Calu3 (cell line): ENCODE data around the gene BBX. TPM values are rescaled to one million over a fixed set of nuclear protein-coding genes. Genes with fewer than 3 reads are reported as not detected.

Experiments used
- BruUV-seq: library from RNA; stranded (reverse); fragments of 400-500 nt; replicated peaks from 2 replicates; lab custom pipeline; 2021; lab: Mats Ljungman, UMichigan
- CTCF ChIA-PET: fragments of 300-600 bp; sonication (Branson Sonifier 250); formaldehyde crosslinking; loops from one replicate; lab custom pipeline; 2022; ENCODE audit warnings: antibody characterized with exemption; lab: Charles Lee
- DNase-seq: peaks from one replicate; pipeline ENCODE4 v3.0.0; 2022
- H3K27ac Mint-ChIP-seq: one replicate; pipeline ENCODE4 v1.8.0; 2022; ENCODE audit warnings: mixed read lengths; ENCODE audit not compliant: unreplicated experiment
- H3K27me3 Mint-ChIP-seq: one replicate; pipeline ENCODE4 v1.8.0; 2022; ENCODE audit warnings: mixed read lengths; ENCODE audit not compliant: unreplicated experiment
- H3K36me3 Mint-ChIP-seq: one replicate; pipeline ENCODE4 v1.8.0; 2022; ENCODE audit warnings: mild to moderate bottlenecking, moderate library complexity, mixed read lengths; ENCODE audit not compliant: insufficient read depth, unreplicated experiment
- H3K4me1 Mint-ChIP-seq: one replicate; pipeline ENCODE4 v1.8.0; 2022; ENCODE audit warnings: mild to moderate bottlenecking, low read depth, mixed read lengths; ENCODE audit not compliant: unreplicated experiment
- H3K4me3 Mint-ChIP-seq: one replicate; pipeline ENCODE4 v1.8.0; 2022; ENCODE audit warnings: mild to moderate bottlenecking, low read depth, moderate library complexity, mixed read lengths; ENCODE audit not compliant: unreplicated experiment
- H3K9me3 Mint-ChIP-seq: one replicate; pipeline ENCODE4 v1.8.0; 2022; ENCODE audit warnings: low read depth, mixed read lengths; ENCODE audit not compliant: unreplicated experiment
- intact Hi-C: fragments of 100-400 bp; cut with micrococcal nuclease; formaldehyde crosslinking; loops from one replicate; pipeline ENCODE4 v1.10.0; 2022; ENCODE audit not compliant: unreplicated experiment
- total RNA-seq: library from RNA; stranded (reverse); gene quantifications from 2 replicates; pipeline ENCODE4 v1.2.3, GENCODE V29; 2022
- TF ChIP-seq, protein P1 (sequence below): fragments of 200-600 bp; IDR thresholded peaks from one replicate; pipeline ENCODE4 v1.8.0; 2022; ENCODE audit warnings: antibody characterized with exemption; ENCODE audit not compliant: unreplicated experiment

BBX gene
- total RNA-seq, 1 experiment from 2014 or later: 66.9 TPM

DNA sequence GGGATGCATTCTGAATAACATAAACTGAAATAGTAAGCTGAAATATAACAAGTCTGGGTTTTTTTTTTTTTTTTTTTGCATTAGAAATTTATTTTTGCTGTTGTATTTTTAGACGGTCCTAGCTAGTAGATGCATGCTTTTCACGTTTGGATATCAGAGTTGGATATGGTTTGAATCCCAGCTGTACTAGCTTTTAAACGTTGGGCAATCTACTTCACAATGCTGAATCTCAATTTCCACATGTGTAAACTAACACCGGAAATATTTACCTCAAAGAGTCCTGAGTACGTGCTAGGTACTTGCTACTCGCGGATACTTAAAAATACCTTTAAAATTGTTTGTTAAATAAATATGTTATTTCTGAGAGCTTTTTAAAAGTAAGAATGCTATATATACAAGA lies 139.8 kb downstream of the BBX start:
- Mint-ChIP-seq H3K27me3 (no peaks in the 10 kb centered on the region), H3K4me3 (no peak overlapping the region), H3K9me3 (no peaks in the 10 kb centered on the region), H3K4me1 (no peaks in the 10 kb centered on the region), H3K27ac (no peak overlapping the region), H3K36me3 (peaks cover 7% of the 10 kb centered on the region)
- TF ChIP-seq, protein P1, sequence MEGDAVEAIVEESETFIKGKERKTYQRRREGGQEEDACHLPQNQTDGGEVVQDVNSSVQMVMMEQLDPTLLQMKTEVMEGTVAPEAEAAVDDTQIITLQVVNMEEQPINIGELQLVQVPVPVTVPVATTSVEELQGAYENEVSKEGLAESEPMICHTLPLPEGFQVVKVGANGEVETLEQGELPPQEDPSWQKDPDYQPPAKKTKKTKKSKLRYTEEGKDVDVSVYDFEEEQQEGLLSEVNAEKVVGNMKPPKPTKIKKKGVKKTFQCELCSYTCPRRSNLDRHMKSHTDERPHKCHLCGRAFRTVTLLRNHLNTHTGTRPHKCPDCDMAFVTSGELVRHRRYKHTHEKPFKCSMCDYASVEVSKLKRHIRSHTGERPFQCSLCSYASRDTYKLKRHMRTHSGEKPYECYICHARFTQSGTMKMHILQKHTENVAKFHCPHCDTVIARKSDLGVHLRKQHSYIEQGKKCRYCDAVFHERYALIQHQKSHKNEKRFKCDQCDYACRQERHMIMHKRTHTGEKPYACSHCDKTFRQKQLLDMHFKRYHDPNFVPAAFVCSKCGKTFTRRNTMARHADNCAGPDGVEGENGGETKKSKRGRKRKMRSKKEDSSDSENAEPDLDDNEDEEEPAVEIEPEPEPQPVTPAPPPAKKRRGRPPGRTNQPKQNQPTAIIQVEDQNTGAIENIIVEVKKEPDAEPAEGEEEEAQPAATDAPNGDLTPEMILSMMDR: no peak
- no peak for DNase-seq
- no TSS peak for BruUV-seq
- intact Hi-C loops: no loop called here
- CTCF ChIA-PET: no interaction called here

DNA sequence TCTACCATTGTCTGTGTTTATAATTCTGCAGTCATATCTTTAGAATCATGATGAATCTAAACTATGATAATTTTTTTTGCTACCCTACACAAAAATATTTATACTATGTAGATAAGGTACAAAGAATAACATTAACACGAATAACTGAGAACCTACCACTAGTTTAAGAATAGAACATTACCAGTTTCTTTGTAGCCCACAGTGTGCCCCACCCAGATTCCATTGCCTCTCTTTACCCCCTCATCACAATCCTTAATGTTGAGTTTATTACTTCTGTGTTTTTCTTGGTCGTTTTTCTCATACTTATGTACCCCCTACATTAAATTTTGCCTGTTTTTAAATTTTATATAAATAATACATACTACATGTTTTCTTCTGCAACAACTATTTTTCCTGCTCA lies 140.5 kb downstream of the BBX start:
- BruUV-seq: no TSS peak
- CTCF ChIA-PET: no interaction called here
- Mint-ChIP-seq H3K36me3 (peaks cover 7% of the 10 kb centered on the region), H3K27ac (no peak overlapping the region), H3K4me1 (no peaks in the 10 kb centered on the region), H3K9me3 (no peaks in the 10 kb centered on the region), H3K4me3 (no peak overlapping the region), H3K27me3 (no peaks in the 10 kb centered on the region)
- intact Hi-C loops: no loop called here
- TF ChIP-seq, protein P1: no peak
- DNase-seq: no peak

DNA sequence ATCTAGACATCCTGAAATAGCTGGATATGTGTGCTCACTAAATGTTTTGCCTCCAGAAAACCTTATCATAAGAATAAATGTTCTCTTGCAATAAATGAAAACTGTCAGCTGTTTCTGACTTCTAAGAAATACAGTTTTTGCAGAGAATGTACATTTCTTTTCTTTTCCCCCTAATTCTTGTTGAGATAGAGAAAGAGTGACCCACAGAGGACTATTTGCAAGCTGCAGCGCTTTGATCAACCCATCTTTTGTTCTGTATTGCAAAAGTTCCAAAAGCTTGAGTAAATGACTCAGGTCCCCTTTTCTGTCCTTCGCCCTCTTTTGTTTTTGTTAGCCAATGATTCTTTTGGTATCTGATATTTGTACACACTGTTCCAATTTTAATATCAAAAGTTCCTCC lies 141.9 kb downstream of the BBX start:
- TF ChIP-seq, protein P1: no peak
- peaks cover 7% of the 10 kb centered on the region for H3K36me3 Mint-ChIP-seq
- H3K4me1 Mint-ChIP-seq: no peaks in the 10 kb centered on the region
- CTCF ChIA-PET: no interaction called here
- no peak overlapping the region for H3K4me3 Mint-ChIP-seq
- no peaks in the 10 kb centered on the region for H3K27me3 Mint-ChIP-seq
- intact Hi-C loops: no loop called here
- no peaks in the 10 kb centered on the region for H3K9me3 Mint-ChIP-seq
- BruUV-seq: no TSS peak
- no peak for DNase-seq
- no peak overlapping the region for H3K27ac Mint-ChIP-seq

DNA sequence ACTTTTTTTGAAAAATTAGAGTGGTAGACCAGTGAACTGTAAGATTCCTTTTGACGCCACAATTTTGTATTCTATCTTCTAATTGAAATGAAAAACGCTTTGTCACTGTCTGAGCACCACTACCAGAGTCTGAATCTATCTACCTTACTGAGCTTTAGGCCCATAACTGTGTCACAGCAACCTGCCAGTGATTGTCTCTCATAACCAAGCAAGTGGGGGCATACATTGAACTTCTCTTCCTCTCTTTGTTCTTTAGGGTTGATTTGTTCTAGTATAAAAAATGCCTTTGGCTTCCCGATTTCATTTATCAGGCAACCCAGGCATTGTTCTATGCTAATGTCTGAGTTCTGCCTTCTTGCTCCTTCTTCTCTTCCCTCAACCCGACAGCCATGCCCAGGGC lies 142.6 kb downstream of the BBX start:
- no peak for DNase-seq
- TF ChIP-seq, protein P1: no peak
- Mint-ChIP-seq H3K36me3 (peaks cover 7% of the 10 kb centered on the region), H3K27ac (no peak overlapping the region), H3K9me3 (no peaks in the 10 kb centered on the region), H3K4me1 (no peaks in the 10 kb centered on the region), H3K4me3 (no peak overlapping the region), H3K27me3 (no peaks in the 10 kb centered on the region)
- intact Hi-C loops: no loop called here
- CTCF ChIA-PET: no interaction called here
- BruUV-seq: no TSS peak
